Measurements from ENCODE around the gene PSME4. TPM values are rescaled to one million over a fixed set of nuclear protein-coding genes. Genes with fewer than 3 reads are reported as not detected.

PSME4 gene
- total and polyA plus RNA-seq, 2 of the 13 experiments (the other 11 are each of a cell fraction or from before 2014, with no cell fraction given): 52.1 to 77.8 TPM

DNA sequence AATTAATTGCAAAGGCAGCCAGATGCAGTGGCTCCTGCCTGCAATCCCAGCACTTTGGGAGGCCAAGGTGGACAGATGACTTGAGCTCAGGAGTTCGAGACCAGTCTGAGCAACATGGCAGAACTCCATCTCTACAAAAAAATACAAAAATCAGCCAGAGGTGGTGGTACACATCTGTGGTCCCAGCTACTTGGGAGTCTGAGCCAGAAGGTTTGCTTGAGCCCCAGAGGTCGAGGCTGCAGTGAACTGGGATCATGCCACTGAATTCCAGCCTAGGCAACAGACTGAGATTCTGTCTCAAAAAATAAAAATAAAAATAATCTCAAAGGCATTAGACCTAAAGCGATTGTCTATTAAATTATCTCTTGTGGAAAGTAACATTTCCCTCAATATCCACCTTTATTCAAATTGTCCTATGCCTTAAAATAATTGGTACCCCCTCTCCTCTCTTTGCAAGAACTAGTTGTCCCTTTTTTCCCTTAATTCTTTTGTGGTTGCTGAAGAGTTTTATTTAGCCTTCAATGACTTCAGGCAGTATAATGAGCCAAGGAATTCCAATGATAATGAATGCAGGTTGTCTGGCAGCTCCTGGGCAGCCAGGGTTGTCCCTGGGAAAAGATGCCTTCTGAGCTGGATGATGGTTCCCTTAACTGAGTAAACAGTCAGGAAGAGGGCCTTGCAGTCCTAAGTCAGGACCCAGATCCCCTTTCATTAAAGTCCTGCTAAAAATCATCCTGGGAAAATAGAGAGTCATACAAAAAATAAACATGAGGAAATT is 143.2 kb downstream of the PSME4 start (continued):
- TF ChIP-seq, protein P1, sequence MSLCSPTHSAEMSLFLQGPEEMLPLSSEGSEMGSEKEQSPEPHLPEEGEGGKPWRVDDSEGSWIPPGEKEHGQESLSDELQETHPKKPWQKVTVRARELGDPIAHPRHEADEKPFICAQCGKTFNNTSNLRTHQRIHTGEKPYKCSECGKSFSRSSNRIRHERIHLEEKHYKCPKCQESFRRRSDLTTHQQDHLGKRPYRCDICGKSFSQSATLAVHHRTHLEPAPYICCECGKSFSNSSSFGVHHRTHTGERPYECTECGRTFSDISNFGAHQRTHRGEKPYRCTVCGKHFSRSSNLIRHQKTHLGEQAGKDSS (CRISPR knock-in tag; IDR thresholded peaks at IDR 0.05; ENCODE audit: borderline replicate concordance, low read depth): no peak
- TF ChIP-seq ZNF644 (CRISPR knock-in tag; IDR thresholded peaks at IDR 0.05; ENCODE audit: low read depth): 0 out of 2 replicates have a peak, but pooled peaks have one; percentile 4
- 0 out of 2 replicates have a peak, but pooled peaks have one; percentile 5 for TF ChIP-seq ZSCAN20 (CRISPR knock-in tag; IDR thresholded peaks at IDR 0.05; ENCODE audit: borderline replicate concordance)
- TF ChIP-seq, protein P2, sequence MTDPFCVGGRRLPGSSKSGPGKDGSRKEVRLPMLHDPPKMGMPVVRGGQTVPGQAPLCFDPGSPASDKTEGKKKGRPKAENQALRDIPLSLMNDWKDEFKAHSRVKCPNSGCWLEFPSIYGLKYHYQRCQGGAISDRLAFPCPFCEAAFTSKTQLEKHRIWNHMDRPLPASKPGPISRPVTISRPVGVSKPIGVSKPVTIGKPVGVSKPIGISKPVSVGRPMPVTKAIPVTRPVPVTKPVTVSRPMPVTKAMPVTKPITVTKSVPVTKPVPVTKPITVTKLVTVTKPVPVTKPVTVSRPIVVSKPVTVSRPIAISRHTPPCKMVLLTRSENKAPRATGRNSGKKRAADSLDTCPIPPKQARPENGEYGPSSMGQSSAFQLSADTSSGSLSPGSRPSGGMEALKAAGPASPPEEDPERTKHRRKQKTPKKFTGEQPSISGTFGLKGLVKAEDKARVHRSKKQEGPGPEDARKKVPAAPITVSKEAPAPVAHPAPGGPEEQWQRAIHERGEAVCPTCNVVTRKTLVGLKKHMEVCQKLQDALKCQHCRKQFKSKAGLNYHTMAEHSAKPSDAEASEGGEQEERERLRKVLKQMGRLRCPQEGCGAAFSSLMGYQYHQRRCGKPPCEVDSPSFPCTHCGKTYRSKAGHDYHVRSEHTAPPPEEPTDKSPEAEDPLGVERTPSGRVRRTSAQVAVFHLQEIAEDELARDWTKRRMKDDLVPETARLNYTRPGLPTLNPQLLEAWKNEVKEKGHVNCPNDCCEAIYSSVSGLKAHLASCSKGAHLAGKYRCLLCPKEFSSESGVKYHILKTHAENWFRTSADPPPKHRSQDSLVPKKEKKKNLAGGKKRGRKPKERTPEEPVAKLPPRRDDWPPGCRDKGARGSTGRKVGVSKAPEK (CRISPR knock-in tag; IDR thresholded peaks at IDR 0.05; ENCODE audit: borderline replicate concordance): no peak
- TF ChIP-seq EZH2 (conservative IDR thresholded peaks at IDR 0.05; ENCODE audit: low read depth, low read length): no peak
- no peak for TF ChIP-seq GATAD1 (CRISPR knock-in tag; IDR thresholded peaks at IDR 0.05)
- TF ChIP-seq ZSCAN30 (CRISPR knock-in tag; IDR thresholded peaks at IDR 0.05): 0 out of 2 replicates have a peak, but pooled peaks have one; percentile 75
- no peak for TF ChIP-seq FOXA1 (IDR thresholded peaks at IDR 0.05)
- no peak for TF ChIP-seq FOXA1 (CRISPR knock-in tag; IDR thresholded peaks at IDR 0.05)
- no peak for TF ChIP-seq ZNF609 (CRISPR knock-in tag; IDR thresholded peaks at IDR 0.05; ENCODE audit: borderline replicate concordance)
- TF ChIP-seq ZNF761 (CRISPR knock-in tag; conservative IDR thresholded peaks at IDR 0.05): no peak
- TF ChIP-seq CREBL2 (CRISPR knock-in tag; IDR thresholded peaks at IDR 0.05; ENCODE audit: borderline replicate concordance): no peak
- TF ChIP-seq MAFG (CRISPR knock-in tag; IDR thresholded peaks at IDR 0.05): no peak
- no peak for TF ChIP-seq TP53 (CRISPR knock-in tag; conservative IDR thresholded peaks at IDR 0.05)
- no peak for TF ChIP-seq NFATC3 (CRISPR knock-in tag; IDR thresholded peaks at IDR 0.05)
- 0 out of 2 replicates have a peak, but pooled peaks have one; percentile 48 for TF ChIP-seq ZNF501 (CRISPR knock-in tag; IDR thresholded peaks at IDR 0.05)
- TF ChIP-seq ZNF766 (CRISPR knock-in tag; IDR thresholded peaks at IDR 0.05; ENCODE audit: borderline replicate concordance): no peak
- TF ChIP-seq ZFP37 (CRISPR knock-in tag; IDR thresholded peaks at IDR 0.05; ENCODE audit: borderline replicate concordance): no peak
- no peak for TF ChIP-seq MLX (CRISPR knock-in tag; IDR thresholded peaks at IDR 0.05)
- no peak for TF ChIP-seq HIVEP1 (CRISPR knock-in tag; IDR thresholded peaks at IDR 0.05)
- TF ChIP-seq ATM (IDR thresholded peaks at IDR 0.05; ENCODE audit: borderline replicate concordance): no peak

All from HepG2 (cell line).